GM12874 (cell line): Measurements from ENCODE around the gene LIPT2.

Experiments used
- TF ChIP-seq, protein P1 (sequence below): IDR thresholded peaks from 2 replicates; pipeline ENCODE4 v1.5.1; 2011; ENCODE audit warnings: low read depth, mild to moderate bottlenecking, control low read depth, low read length, moderate library complexity; ENCODE audit not compliant: insufficient read depth

Gene LIPT2

DNA sequence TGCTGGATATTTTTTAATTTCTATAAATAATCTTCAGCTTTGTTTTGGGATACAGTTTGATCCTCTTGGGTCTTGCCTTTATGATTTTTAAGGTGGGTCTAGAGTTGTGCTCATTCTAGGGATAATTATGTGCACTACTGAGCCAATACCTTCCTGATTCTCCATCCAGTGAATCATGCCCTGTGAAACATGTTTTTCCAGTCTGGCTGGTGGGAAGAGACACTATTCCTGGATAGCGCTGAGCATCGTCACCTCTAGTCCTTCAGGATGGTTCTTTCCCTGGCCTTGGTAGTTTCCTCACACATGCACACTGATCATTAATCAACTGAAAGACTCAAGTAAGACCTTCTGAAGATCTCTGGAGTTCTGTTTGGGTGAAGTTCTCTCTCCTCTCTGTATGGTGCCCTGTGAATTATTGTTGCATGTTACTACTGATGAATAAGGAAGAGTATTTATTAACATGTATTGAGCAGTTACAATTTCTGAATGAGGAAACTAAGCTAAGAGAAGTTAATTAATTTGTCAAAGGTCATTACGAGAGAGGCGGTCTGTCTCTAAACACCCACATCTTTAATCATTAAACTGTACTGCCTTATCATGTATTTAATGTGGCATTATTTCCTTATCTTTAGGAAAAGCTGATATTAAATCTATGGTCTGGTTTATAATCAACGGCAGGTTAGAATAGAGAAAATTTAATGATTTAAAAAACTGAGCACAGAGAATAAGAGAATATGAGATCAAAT, 39.1 kb upstream of the LIPT2 start:
- TF ChIP-seq, protein P1, sequence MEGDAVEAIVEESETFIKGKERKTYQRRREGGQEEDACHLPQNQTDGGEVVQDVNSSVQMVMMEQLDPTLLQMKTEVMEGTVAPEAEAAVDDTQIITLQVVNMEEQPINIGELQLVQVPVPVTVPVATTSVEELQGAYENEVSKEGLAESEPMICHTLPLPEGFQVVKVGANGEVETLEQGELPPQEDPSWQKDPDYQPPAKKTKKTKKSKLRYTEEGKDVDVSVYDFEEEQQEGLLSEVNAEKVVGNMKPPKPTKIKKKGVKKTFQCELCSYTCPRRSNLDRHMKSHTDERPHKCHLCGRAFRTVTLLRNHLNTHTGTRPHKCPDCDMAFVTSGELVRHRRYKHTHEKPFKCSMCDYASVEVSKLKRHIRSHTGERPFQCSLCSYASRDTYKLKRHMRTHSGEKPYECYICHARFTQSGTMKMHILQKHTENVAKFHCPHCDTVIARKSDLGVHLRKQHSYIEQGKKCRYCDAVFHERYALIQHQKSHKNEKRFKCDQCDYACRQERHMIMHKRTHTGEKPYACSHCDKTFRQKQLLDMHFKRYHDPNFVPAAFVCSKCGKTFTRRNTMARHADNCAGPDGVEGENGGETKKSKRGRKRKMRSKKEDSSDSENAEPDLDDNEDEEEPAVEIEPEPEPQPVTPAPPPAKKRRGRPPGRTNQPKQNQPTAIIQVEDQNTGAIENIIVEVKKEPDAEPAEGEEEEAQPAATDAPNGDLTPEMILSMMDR = no peak

- TF ChIP-seq, protein P1 = no peak
These were observed 31.5 kb upstream of the LIPT2 start for GRCh38 chr11:74524978-74525377.

- TF ChIP-seq, protein P1 = no peak
These were observed 31.0 kb upstream of the LIPT2 start for GRCh38 chr11:74524501-74524900.

DNA sequence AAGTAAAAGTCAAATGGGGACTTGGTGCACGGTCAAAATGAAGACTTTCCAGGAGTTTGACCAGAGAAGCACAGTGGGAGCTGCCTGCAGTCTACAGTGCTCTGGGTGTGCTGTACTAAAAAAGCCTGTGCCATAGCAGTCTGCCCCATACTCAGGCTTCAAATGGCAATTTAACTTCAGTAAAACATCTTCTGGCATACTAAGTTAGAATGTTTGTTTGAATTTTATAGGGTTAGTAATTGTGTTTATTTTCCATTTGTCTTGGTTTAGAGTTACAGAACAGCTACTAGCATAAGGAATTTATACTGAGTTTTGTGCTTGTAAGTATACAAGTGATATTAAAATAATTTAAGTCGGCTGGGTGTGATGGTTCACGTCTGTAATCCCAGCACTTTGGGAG, 29.3 kb upstream of the LIPT2 start:
- TF ChIP-seq, protein P1 = no peak

DNA sequence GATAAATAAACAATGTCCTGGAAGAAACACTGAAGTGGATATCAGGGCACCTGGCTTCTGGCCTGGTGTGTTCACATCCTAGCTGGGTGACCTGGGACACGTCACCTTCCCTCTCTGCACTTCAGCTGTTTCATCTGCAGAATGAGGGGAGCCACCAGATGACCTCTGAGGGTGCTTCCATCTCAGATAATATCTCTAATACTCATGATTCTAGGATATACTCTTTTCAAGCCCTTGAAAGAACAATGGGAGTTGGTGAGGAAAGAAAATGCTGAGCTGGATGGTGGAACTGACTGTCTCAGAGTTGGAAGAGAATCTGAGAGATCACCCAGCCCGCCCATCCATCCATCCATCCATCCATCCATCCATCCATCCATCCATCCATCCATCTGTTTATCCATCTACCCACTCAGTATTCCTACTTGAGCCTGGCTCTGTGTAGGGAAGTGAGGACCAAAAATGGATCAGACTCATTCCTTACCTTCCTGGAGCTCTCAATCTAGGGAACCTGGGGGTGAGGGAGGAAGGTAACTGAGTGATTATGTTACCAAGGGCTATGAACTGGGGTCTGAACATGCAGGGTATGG, 28.2 kb upstream of the LIPT2 start:
- TF ChIP-seq, protein P1 = no peak

- TF ChIP-seq, protein P1 = no peak
These were observed 27.6 kb upstream of the LIPT2 start for GRCh38 chr11:74520927-74521665.

DNA sequence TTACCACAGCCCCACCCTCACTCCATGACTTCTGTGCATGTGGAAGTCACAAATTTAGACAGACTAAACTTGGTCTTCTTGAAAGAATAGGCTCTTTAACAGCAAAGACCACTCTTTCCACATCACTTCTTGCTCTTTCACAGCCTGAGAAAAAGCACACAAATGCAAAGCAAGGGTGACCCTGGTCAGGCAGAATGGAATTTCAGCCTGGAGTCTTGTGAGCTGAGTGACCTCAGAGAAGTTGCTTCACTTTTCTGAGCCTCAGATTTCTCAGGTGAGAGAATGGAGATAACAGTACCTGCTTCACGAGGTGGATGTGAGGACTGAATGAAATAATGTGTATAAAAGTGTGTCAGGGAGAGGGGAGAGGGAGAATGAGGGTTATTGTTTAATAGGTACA, 26.8 kb upstream of the LIPT2 start:
- TF ChIP-seq, protein P1 = no peak
